Retina (tissue), 1 donor: ENCODE results near the gene RAB31.
"Not testable (repeated sequence)": the region's sequence is repeated elsewhere in the genome, so short reads cannot be mapped to it uniquely, and the experiment has no call there.

ENCODE experiments used
- DNase-seq: peaks from one replicate; pipeline ENCODE4 v3.0.0-alpha.2; 2016

Gene RAB31

DNA sequence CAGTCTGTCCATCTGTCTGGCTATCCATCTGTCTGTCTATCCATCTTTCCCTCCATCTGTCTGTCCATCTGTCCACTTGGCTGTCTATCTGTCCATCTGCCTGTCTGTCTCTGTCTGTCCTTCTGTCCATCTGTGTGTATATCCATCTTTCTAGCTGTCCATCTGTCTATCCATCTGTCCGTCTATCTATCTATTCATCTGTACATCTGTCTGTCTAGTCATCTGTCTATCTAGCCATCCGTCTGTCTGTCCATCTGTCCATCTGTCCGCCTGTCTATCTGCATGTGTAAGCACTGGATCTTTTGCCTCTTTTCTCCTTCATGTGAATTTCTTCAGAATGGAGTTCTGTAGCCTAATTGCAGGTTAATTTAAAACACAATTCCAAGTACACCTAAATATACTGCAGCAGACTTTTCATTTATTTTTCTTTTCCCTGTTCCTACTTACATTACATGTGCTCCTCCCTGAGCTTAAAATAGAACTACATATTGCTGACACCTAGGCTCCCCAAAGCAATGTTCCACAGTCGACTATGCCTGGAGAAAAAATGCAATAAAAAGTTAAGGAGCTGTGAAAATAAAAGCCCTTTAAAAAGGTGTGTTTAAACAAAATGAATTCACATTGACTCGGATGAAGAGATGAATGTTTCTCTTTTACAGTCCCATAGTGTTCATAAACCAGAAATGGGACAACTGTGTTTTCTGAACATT is 140.2 kb downstream of the RAB31 start:
- DNase-seq, result no peak

DNA sequence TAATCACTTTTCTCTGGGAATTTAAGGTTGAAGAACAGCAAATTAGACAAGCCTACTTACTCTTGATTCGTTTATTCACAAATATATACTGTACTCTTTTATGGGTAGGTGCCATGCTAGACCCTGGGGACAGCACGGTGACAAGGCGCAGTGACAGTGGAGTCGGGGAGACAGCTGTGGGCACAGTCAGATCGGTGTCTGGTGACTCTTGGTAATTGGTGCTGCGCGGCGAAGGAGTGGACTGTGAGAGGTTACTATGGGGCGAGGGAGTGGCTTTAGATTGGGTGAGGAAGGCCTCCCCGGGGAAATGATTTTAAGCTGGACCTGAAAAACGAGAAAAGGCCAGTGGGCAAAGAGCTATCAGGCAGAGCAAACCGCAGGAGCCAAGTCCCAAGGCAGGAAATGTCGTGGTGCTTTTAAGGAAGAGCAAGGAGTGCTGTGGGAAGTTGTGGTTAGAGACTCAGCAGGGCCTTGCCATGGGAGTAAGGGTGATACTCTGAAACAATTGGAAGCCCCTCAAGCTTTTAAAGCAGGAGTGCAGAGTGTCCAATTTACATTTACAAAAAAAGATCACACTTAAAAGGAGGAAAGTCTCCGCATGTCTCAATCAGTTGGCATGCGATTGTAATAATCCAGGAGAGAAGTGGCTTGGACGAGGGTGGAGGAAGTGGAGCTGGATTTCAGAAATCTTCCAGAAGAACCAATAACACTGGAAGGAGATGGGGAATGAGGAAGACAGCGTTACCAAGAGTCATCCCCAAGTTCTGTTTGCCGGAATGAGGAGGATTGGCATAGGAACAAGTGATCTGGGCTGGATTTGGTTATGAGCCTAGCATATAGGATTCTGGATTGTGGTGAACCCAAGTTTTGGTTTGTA is 141.5 kb downstream of the RAB31 start:
- DNase-seq, result no peak

GRCh38 chr18:9850309-9850708 is 142.2 kb downstream of the RAB31 start:
- no peak for DNase-seq

DNA sequence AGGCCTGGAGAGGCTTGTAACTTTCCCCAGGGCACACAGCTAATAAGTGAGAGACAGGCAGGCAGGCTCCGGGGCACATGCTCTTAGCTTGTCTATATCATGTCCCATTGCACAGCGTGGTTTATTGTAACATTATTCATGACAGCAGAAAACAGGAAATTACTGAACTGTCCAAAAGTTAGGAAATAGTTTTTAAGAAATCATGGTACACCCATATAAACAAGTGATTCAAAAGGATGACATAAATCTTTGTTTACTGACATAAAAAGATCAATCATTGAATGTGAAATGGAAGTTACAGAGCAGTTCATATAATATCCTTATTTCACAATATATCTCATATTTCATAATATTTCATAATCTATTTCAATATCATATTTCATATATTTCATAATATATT is 143.4 kb downstream of the RAB31 start:
- no peak for DNase-seq

GRCh38 chr18:9852266-9853081 is 144.4 kb downstream of the RAB31 start:
- DNase-seq, result no peak

GRCh38 chr18:9854801-9855676 is 146.9 kb downstream of the RAB31 start:
- DNase-seq, result no peak

GRCh38 chr18:9855681-9856080 is 147.6 kb downstream of the RAB31 start:
- DNase-seq, result no peak

DNA sequence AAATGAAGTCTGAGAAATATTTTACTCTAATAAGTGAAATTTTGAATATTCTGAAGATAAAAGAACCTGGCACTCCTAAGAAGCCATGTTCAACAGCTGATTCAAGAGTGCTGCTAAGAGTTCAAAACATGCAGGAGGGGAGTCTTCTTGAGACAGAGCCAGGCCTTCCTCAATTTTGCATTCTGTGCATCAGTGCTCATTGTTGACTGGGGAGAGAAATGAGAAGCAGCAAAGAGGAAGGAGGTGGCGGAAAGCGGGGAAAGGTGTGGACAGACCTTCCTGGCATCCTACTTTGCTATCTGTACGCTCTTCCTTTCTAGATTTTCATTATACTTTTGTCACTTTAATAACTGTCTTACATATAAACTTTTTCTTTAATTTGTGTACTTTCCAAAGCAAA is 148.0 kb downstream of the RAB31 start:
- no peak for DNase-seq

- DNase-seq, result not testable (repeated sequence)
Measured at GRCh38 chr18:9857479-9857998, 149.4 kb downstream of the RAB31 start.

DNA sequence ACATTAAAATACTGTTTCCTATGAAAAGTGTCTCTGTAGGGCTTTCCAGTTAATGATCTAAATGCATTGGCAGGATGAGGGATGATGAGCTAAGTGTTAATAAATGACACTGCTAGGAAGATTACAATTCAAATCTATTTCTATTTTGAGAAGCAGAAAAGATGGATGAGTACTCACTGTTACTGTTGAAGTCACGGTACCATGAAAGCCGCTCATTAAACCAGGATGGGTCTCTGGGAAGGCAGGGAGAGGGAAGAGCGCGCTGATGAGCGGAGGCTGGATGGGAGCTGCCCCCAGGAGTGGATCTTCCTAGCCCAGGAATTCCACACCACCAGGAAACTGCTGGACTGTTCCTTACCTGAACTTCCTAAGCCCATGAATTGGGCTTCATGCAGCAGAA is 150.5 kb downstream of the RAB31 start:
- no peak for DNase-seq

DNA sequence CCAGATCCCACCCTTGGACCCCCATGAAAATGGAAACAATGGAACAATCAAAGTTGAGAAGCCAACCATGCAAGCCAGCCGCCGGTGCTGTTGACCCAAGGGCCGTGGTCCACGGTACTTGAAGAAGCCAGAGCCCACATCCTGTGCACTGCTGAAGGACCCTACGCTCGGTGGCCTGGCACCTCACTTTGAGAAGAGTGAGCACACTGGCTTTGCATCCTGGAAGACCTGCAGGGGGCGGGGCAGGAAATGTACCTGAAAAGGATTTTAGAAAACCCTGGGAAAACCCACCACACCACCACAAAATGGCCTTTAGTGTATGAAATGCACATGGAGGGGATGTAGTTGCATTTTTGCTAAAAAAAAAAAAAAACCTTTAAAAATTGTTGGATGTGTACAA is 151.1 kb downstream of the RAB31 start:
- DNase-seq, result no peak

GRCh38 chr18:9860682-9861081 is 152.6 kb downstream of the RAB31 start:
- no peak for DNase-seq

DNA sequence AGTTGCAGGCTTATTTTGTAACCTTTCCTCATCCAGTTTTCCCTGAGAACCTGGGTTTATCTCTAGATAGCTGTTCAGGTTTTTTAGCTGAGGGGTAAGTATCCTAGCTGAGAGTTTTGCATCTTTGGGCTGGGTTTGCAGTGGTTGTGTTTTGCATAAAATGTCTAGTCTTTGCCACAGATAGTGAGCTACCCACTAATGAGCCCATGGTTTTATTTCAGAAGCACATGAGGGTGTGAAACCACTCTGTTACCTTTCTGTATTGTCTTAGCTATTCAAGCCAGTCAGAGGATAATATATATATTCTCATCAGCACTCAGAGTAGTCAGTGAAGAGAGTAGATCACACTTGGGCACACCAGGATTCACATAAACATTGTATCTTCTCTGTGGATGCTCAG is 153.1 kb downstream of the RAB31 start:
- no peak for DNase-seq

GRCh38 chr18:9861933-9862332 is 153.8 kb downstream of the RAB31 start:
- no peak for DNase-seq

GRCh38 chr18:9862686-9863085 is 154.6 kb downstream of the RAB31 start:
- no peak for DNase-seq

- DNase-seq, result no peak
Measured at GRCh38 chr18:9863282-9863681, 155.2 kb downstream of the RAB31 start.

- DNase-seq, result no peak
Measured at GRCh38 chr18:9865764-9866490, 157.8 kb downstream of the RAB31 start.

DNA sequence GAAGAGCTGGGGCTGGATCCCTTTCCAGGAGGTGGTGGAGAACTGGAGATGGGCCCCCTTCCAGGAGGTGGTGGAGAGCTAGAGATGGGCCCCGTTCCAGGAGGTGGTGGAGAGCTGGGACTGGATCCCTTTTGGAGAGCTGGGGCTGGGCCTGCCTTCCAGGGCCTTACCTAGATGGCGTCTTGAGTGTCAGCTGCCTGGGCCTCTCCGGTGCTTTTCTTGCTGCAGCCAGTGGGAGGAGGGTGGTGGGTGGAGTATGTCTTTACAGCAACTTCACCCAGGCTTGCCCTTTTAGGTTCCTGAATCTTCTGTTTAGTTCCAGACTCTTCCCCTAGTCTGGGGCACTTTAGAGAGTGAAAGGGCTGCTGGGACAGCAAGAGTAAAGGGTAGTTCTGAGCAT is 158.5 kb downstream of the RAB31 start:
- DNase-seq, result no peak

GRCh38 chr18:9867071-9867594 is 159.0 kb downstream of the RAB31 start:
- DNase-seq, result no peak

DNA sequence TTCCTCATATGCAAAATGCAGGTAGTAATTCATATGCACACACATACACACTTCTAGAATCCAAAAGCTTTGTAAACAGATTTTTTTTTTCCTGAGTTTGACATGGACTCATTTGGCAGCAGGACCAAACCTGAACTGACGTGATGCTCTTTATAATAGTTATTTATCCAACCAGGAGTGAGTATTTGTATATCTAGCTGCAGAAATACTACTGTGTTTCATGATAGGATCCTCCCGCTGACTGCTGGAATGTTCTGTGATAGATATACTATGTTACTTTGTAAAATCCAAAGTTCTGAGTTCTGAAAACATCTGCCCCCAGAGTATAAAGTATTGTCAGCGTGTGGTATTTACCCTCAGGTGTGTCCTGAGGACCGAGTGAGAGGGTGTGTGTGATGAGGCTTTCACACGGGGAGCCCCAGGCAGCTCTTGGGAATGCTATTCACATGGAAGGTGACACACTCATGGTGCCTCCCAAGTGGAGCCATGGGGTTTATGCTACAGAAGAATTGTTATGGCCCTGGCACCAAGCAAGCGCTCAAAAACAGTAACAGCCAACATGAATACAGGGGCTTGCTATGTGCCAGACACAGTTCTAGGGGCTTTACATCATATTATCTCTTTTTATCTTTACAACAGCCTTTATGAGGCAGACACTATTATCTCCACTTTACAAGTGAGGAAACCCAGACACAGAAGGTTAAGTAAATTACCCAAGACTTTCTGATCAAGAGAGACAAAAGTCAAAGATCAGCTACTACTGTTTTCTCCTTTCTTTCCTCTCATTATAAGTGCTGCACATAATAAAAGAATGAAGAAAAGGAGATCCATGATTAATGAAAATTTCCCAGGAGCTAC is 161.0 kb downstream of the RAB31 start:
- no peak for DNase-seq
